ENCODE measurements around the gene TMEM120B. TPM values are rescaled to one million over a fixed set of nuclear protein-coding genes. Genes with fewer than 3 reads are reported as not detected.
A peak's percentile ranks its signal among the peaks of the same experiment; 100 is the strongest.

Gene TMEM120B
- total RNA-seq, 1 donor from 2014 or later: 12.6 TPM

GRCh38 chr12:121801595-121802484, 89.3 kb downstream of the TMEM120B start:
- no peak for DNase-seq (ENCODE audit: low spot score)

GRCh38 chr12:121802485-121802842, 89.9 kb downstream of the TMEM120B start:
- DNase-seq (ENCODE audit: low spot score): no peak

GRCh38 chr12:121802843-121803698, 90.5 kb downstream of the TMEM120B start:
- peak; percentile 95 for DNase-seq (ENCODE audit: low spot score)

GRCh38 chr12:121803861-121804416, 91.4 kb downstream of the TMEM120B start, which contains the start of gene SETD1B:
Gene SETD1B (plus strand): TSS chr12:121804009. CDS start chr12:121804738, 729 bp downstream.
- peak; percentile 89 for DNase-seq (ENCODE audit: low spot score)

GRCh38 chr12:121804417-121805111, 92.0 kb downstream of the TMEM120B start:
- peak; percentile 92 for DNase-seq (ENCODE audit: low spot score)

- DNase-seq (ENCODE audit: low spot score): no peak
Measured at GRCh38 chr12:121805171-121806008, 92.8 kb downstream of the TMEM120B start.

GRCh38 chr12:121806009-121806545, 93.5 kb downstream of the TMEM120B start:
- DNase-seq (ENCODE audit: low spot score): no peak

- no peak for DNase-seq (ENCODE audit: low spot score)
Measured at GRCh38 chr12:121806546-121807423, 94.2 kb downstream of the TMEM120B start.

GRCh38 chr12:121807642-121808347, 95.2 kb downstream of the TMEM120B start:
- DNase-seq (ENCODE audit: low spot score): no peak

GRCh38 chr12:121808623-121809022, 96.1 kb downstream of the TMEM120B start:
- DNase-seq (ENCODE audit: low spot score): no peak

- no peak for DNase-seq (ENCODE audit: low spot score)
Measured at GRCh38 chr12:121809712-121810116, 97.2 kb downstream of the TMEM120B start.

- no peak for DNase-seq (ENCODE audit: low spot score)
Measured at GRCh38 chr12:121810234-121810817, 97.8 kb downstream of the TMEM120B start.

- DNase-seq (ENCODE audit: low spot score): no peak
Measured at GRCh38 chr12:121810833-121811433, 98.4 kb downstream of the TMEM120B start.

GRCh38 chr12:121811434-121812319, 99.1 kb downstream of the TMEM120B start:
- DNase-seq (ENCODE audit: low spot score): peak; percentile 92

GRCh38 chr12:121812320-121812871, 99.8 kb downstream of the TMEM120B start:
- DNase-seq (ENCODE audit: low spot score): no peak
